NK-92 treated with Interleukin-12 subunit alpha and Interleukin-12 subunit beta, amount 100 ng/mL, for 24 hours (cell line): ENCODE measurements around the gene SLC22A9.

ENCODE experiments used
- DNase-seq: peaks from one replicate; lab custom pipeline; 2025; lab: John Stamatoyannopoulos, UW

Gene SLC22A9

GRCh38 chr11:63445118-63445517, 75.5 kb downstream of the SLC22A9 start:
- DNase-seq, result no peak

- DNase-seq, result no peak
Measured at GRCh38 chr11:63445720-63446119, 76.1 kb downstream of the SLC22A9 start.

GRCh38 chr11:63448646-63449045, 79.1 kb downstream of the SLC22A9 start:
- DNase-seq, result no peak

GRCh38 chr11:63459586-63459985, 90.0 kb downstream of the SLC22A9 start:
- DNase-seq, result no peak
